GM21360 (cell line): ENCODE data around the gene NDUFB4.
"Not testable (repeated sequence)": the region's sequence is repeated elsewhere in the genome, so short reads cannot be mapped to it uniquely, and the experiment has no call there.

Experiments used
- ATAC-seq: cut with Tn5 transposase; IDR thresholded peaks from one replicate; pipeline ENCODE4 v1.9.1; 2021; ENCODE audit warnings: mild to moderate bottlenecking, moderate library complexity; ENCODE audit not compliant: unreplicated experiment

Gene NDUFB4

DNA sequence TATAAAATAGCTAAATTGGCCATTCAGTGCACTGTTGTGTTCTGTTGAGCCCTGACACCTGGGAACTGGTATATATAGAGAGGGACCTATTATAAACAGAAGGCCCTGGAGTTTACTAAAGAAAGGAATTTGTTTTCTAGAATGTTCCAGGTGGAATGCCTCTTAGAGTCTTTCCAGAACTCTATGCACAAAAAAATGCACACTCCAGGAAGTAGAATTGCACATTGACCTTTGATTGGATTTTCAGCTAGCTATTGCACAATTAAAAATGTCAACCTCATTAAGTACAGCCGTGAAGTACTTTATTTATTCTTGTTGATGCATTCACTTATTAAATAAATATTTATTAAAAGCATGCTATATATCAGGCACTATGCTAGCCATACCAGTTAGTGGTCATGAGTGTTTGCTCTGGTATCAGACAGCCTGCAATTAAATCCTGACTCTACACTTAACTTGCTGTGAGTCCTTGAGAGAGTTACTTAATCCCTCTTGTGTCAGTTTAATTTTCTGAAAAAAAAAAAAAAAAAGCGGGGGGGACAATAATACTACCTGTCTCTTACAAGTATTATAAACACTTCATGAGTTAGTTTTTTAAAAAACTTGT lies 40.8 kb downstream of the NDUFB4 start:
- ATAC-seq = no peak

DNA sequence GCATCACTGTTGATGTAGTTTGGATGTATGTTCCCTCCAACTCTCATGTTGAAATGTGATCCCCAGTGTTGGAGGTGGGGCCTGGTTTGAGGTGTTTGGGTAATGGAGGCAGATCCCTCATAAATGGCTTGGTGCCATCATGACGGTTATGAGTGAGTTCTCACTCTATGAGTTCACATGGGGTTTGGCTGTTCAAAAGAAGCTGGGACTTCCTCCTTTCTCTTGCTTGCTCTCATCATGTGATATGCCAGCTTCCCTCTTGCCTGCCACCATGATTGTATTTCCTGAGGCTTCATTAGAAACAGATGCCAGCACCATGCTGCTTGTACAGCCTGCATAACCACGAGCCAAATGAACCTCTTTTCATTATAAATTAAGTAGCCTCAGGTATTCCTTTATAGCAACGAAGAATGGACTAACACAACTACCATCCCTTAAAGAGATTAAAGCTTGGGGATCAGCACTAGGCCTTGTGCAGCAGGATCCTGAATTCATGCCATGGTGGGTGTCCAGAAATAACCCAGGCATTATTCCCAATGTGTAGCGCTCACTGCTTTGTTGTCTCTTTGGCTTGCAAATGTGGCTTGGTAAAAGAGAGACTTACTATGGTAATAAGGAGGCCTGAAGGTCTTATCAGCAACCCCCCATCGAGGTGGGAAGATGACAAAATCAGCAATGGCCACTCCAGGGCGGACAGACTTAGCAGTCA lies 41.9 kb downstream of the NDUFB4 start:
- no peak for ATAC-seq

DNA sequence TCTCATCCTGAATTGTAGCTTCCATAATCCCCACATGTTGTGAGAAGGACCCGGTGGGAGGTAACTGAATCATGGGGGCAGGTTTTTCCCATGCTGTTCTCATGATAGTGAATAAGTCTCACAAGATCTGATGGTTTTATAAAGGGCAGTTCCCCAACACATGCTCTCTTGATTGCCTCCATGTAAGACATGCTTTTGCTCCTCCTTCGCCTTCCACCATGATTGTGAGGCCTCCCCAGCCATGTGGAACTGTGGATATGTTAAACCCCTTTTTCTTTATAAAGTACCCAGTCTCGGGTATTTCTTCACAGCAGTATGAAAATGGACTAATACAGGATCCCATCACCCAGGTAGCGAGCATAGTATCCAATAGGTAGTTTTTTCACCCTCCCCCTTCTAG lies 42.7 kb downstream of the NDUFB4 start:
- ATAC-seq = not testable (repeated sequence)

DNA sequence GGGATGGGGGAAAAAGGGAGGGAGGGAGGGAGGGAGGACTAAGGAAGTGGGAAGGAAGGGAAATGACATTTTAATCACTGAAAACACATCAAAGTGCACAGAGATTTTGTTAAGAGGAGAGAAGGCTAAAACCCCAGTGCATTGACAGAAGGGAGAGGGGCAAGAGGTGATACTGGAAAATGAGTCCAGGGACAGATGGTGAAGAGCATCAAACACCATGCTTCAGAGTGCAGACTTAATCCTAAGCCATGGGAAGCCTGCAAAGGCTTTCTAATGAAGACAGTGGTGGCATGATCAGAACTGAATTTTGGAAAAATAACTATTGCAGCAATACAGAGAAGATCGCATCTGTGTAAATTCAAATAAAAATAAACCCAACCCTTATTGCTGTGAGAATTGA lies 44.1 kb downstream of the NDUFB4 start:
- ATAC-seq = no peak

DNA sequence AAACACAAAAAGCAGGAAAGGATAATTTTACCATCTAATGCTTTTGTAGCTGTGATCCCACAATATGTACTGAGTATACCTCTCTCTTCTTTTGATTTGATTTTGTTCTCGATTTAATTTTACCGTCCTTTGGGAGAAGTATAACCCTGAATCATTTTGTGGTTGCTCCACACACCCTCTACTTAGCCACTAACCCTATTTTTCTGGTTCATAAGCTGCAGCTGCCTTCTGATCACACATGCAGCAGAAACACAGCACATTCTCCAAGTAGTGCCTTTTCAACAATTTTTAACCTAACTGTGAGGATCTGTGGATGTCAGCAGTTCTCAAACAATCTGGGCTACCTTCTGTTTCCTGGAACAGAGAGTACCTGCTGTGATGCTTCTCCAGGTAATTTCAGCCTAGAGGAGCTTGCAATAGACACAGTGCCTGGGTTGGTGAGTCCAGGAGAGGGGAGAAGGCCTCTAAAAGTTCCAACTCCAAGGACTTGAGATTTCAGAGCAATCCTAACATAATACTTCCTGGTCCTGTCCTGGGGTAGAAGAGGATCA lies 45.6 kb downstream of the NDUFB4 start:
- ATAC-seq = no peak

DNA sequence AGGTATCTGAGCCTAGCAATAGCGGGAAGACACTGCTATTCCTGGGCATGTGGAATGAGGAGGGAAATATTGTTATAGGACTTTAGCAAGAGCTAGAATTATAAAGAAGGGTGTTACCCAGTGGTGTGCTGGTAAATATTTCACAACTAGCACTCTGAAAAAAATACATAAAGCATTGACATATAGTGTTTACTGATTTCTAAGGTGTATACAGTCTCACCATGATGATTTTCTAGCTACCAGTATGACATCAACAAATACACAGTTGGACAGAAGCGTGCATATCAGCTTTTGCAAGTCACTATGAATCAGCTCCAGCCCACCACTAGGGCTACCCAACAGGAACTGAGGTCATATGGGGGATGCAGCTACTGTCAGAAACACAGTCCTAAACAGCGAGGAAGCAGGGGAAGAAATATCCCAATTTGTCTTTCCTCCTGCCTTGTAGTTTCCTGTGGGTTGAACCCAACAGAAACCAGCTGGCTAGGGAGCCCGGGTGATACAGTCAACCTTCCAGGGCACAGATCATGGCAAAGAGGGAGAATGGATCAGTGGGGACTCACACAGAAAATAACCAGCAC lies 46.3 kb downstream of the NDUFB4 start:
- no peak for ATAC-seq

- ATAC-seq = no peak
Observed at GRCh38 chr3:120645083-120645845, 49.1 kb downstream of the NDUFB4 start.

GRCh38 chr3:120646771-120647432 lies 50.8 kb downstream of the NDUFB4 start:
- no peak for ATAC-seq

DNA sequence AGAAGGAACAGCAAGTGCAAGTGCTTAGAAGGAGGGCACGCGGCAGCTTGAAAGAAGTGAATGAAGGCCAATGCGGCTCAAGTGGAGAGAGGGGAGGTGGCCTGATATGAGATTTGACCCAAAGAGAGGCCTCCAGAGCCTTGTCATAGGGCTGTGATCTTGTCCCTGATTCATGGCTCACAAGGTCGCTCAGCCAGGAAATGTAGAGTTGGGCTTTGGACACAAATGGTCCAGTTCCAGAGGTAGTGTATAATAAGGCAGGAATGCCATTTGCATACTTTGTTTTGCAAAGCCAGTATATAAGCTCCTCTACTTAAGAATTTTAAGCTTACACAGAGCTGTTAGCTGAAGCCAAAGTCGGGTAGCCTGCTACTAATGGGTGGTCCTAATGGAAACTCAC lies 52.2 kb downstream of the NDUFB4 start:
- ATAC-seq = no peak

DNA sequence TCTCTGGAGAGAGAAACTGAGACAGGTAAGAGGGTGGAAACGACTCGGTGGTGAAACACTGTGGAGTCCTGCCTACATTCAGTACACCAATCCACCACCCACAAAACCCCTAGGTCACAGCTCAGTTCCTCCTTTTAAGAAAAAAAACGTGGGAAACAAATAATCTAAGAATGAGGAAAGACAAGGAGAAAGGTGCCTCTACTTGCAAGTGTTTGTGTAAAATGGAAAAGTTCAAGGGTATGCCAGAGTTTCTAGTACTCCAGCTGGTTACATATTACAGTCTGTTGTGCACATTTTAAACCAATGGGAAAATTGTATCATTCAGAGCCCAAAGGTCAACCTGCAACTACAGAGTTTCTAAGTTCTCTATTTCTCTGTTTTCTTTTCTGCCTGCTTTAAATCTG lies 53.7 kb downstream of the NDUFB4 start:
- ATAC-seq = no peak

- no peak for ATAC-seq
Observed at GRCh38 chr3:120650311-120650710, 54.2 kb downstream of the NDUFB4 start.
